Ureter (tissue), 1 donor: ENCODE measurements around the gene GDAP1L1. TPM values are rescaled to one million over a fixed set of nuclear protein-coding genes. Genes with fewer than 3 reads are reported as not detected.
"Not testable (repeated sequence)": the region's sequence is repeated elsewhere in the genome, so short reads cannot be mapped to it uniquely, and the experiment has no call there.

Experiments used
- DNase-seq: peaks from one replicate; pipeline ENCODE4 v3.0.0-alpha.2; 2020; ENCODE audit warnings: low spot score
- total RNA-seq: library from RNA; stranded (reverse); gene quantifications from one replicate; pipeline ENCODE4 v1.2.4, GENCODE V29; 2023
- donor health status: DM: yes; HTN: yes; CAD: no.

GDAP1L1 gene
- total RNA-seq, 1 donor from 2014 or later, result not detected

DNA sequence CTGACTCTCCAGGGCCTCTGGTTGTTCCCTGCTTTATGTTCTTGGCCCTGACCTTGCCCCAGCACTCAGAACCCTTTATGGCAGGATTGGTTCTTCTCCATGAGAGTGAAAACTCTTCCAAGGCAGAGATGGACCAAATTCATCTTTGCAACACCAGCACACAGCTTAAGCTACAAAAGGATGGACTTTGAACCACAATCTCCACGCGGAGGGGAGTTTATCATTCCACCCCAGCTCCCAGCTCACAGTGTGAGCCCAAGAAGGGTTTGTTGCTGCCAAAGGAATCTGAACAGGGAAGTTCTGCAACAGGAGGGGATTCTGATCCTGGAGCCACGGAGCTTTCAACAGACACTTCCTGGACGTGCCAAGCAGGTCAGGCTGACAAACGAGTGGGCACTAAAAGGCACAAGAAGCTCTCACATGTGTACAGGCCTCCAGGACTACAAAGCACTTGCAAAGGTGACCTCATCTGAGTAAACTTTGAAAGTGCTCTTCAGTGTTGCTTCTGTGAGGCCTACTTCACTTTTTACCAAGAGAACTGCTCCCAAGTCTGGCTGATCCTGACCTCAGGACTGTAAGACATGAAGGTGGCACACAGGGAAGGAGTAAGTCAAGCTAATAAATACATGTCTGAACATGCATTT, 55.0 kb downstream of the GDAP1L1 start:
- no peak for DNase-seq

DNA sequence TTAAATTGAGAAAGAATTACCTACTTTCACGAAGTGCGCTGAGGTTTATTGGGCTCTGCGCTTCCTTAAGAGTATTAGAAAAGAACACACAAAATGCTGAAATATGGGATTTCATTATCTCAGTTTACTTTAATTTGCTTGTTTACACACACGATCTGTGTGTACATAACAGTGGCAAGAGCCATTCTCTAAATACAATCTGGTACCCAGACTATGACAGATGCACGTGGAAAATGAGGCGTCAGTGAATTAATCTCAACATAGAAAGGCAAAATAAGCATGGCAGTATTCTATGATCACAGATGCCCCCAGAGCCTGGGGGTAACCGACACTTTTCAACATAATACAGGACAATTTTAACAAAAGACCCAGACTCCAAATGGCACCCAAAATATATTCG, 55.6 kb downstream of the GDAP1L1 start:
- no peak for DNase-seq

DNA sequence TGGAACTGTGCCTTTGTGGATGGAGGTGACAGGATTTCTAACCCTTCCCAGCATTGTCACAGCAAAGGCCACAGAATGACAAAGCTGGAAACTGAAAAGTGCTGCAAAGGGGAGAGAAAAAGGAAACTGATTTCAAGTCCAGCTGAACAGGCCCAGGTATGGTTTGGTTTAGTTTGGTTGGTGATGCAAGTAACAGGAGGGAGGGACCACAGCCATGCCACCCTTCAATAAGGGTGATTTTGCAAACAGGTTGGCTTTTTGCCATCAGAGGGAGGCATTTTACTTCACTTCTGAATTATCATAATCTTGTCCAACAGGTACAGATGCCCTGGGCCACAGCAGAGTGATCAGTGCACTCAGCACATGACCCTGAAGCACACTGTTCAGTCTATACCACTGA, 57.3 kb downstream of the GDAP1L1 start:
- no peak for DNase-seq

DNA sequence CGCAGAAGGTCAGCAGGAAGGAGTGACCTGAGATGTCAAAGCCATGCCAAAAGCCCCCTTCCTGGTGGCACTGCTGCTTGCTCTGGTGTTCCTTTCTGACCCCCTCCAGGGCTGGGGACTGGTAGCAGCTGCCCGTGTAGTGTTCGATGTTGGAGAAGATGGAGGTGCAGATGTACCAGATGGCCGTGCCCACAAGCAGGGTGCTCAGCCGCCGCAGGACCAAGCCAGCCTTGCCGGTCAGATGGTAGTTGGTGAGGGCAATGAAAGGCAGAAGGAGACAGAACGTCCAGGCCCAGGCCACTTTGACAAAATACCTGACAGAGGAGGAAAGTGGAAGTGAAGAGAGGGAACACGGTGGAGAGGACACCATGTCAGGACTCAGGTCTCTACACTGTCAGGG, 59.8 kb downstream of the GDAP1L1 start:
- no peak for DNase-seq

DNA sequence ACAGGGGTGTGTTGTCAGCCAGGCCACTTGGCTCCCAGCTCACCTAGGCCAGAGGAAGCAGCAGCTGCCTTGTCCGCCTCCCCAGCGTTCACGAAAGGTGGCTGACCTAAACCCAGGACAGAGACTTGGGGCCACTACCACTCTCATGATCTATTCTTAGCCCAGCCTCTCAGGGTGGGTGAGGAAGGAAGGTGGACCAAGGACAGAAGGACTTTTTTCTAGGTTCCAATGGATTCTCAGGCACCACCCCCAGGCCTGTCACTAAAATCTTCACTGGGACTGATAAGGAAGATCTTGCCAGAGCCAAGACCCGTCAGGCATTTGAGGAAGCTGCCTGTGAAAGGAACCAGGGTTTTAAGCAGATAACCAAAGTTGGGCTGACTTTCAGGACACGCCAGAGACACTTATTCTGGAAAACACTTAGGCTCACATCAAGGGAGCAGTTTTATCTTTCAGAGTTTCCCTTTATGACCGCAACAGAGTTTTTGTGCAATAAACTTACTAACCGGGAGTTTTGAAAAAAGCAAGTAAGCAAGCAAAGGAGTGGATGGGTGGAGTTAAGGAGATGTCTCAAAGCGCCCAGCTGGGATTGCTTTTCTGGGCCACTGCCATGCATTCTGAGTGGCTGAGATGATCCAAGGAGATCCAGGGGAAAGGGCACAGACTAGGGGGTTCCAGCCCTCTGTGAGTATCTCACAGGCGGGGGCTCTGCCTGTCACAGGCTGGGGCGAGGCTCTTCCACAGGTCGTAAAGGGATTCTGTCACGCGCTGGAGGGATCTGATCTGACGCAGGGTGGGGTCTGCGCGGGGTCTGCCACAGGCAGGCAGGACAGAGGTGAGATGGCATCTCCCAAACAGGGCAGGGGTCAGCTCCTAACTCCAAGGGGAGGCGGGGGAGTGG, 62.9 kb downstream of the GDAP1L1 start:
- no peak for DNase-seq

DNA sequence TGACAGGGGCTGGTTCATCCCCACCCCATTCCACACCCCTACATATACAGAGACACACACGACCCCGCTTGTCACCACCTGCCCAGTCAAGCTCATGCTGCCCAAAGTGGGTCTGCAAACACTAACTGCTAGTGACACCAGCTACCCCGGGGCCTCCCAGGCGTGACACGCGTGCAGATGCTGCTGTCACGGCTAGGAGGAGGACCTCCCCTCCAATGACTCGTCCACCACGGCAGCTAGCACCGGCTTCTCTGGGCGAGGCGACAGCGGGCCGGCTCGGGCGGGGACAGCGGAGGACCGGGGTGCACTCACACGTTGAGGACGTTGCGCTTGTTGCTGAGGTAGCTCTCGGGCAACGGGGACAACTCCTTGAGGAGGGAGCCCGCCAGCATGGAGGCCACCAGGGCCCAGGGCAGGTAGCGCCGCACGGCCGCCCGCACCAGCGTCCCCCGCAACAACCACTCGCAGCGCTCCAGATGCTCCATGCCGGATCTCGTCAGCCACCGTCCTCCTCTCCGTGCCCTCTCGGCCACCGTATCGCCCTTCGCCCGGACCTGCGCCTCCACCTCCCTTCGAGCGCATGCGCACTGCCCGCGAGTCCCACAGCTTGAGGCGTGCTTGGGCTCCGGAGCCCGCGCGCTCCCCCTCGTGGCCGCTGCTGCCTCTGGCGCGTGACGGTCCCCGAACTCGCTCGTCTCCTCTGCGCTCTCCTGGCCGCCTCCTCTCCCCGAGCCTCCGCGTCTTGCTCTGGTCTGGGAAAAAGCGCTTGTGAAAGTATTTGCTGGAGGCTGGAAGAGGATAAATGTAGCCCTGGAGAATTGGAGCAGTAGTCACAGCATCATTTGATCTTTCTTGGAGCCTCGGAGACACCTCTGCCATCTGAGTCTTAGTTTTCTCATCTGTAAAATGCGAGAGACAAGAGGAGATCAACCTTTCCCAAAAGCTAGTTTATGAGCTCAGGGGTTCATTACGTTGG, 63.8 kb downstream of the GDAP1L1 start, which contains the start of gene FITM2:
TSS of gene FITM2 (minus strand) at position 539 of the 976 bp plus-strand sequence. CDS start at position 485, 54 bp downstream.
- peak; percentile 98 for DNase-seq

DNA sequence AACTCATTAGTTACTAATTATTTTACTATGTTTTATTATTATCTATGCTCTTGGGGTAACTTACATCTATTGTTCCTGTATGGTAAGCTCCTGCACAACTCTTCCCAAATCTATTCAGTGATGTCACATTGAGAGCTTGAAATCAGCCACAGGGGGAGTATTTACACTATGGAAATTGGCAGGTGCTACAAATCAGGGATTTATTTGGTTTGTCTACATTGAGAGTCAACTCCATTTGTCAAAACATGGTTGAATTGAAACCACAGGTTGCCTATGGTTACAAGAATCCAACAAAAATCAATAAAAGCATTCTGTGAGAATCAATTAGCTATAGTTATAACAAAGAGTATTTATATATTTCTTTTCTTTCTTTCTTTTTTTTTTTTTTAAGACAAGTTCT, 67.8 kb downstream of the GDAP1L1 start:
- no peak for DNase-seq

DNA sequence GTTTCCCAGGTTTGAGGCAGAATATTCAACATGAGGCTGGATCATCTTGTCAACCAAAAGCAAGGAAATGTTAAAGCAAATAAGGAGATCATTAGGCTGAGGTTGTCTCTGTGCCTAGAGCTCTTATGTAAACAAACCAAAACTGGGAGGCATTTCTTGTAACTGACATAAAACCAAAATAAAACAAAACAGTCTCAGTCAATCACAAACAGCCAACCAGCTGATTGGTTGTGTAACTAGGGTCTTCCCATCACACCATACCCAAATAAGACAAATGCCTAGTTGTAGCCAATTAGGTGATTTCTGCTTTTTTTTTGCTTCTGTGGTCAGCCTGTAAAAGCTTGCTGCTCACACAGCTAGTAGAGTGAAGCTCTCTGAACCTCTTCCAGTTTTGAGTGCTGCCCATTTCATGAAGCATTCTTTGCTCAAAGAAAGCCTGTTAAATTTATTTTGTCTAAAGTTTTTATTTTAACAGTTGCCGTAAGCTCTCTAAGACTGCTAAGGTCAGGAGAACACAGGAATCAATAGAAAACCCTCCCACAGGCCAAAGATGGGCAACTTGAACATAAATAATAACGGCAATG, 72.8 kb downstream of the GDAP1L1 start:
- DNase-seq, result no peak

DNA sequence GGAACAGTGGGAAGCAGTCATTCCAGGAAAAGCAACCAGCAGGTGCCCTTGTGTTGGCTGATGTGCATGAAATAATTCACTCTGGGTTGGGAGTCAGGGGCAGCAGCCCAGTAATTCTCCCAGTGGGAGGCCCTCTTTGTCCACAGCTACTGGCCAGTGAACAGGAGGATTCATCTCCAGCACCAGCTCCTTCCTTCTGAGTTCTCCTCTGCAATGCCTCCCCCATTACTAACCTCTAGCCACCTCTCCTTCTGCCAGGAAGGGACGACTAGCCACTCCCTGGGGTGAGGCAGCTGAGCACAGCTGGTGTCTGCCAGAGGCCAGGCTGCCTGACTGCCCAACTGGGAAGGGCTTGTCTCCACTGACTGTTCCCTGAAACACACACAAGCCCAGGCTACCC, 77.2 kb downstream of the GDAP1L1 start:
- no peak for DNase-seq

DNA sequence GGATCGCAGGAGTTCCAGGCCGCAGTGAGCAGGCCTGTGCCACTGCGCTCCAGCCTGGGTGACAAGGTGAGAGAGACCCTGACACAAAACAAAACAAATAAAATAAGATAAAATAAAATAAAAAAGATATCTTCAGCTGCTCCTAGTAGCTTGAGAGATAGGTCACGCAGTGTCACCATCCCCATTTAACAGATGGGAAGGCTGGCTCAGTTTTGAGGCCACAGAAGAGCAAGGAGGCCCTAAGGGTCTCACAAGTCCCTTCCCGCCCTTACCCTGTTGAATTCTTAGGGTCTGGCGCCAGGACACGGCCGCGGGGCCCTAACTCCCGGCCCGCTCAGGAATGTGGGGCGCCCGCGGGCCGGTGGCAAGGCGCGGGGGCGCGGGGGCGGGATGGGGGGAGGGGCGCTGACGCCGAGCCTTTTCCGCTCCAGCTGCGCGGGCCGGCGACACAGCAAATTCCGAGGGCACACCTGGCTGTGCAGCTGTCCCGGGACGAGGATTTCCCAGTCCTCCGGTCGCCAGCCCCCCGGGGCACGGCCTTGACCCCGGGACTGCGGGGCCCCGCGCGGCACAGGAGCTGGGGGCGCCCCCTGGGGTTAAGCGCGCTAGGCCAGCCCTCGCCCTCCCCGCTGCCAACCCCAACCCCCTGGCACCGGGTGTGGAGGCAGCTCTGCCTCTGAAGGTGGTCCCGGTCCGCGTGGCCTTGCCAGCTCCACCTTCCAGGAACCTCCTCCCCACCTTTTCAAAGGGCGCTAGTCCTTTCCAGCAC, 79.5 kb downstream of the GDAP1L1 start:
- no peak for DNase-seq

DNA sequence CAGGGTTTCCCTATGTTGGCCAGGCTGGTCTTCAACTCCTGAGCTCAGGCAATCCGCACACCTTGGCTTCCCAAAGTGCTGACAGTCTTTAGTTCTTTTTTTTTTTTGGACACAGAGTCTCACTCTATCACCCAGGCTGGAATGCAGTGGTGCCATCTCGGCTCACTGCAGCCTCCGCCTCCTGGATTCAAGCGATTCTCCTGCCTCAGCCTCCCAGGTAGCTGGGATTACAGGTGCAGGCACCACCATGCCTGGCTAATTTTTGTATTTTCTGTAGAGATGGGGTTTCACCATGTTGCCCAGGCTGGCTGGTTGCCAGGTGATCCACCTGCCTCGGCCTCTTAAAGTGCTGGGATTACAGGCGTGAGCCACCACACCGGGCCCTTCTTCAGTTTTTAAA, 80.6 kb downstream of the GDAP1L1 start:
- DNase-seq, result not testable (repeated sequence)

DNA sequence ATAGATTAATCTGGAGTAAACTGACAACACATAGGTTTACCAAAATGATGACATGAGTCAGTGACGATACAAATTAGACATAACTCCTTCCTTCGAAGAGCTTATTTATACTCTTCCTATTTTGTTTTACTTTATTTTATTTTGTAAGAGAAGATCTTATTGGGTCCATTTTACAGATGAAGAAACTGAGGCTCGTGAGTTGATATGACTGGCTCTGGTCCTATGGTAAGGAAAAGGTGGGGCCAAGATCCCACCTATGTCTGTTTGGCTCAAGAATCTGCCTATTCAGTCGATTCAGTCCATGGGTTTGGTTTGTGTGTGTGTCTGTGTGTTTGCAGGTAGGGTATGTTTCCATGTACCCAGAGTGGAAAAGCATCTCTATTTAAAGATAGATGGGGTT, 81.3 kb downstream of the GDAP1L1 start:
- no peak for DNase-seq

Other genes with a start within 250 kb of the GDAP1L1 start
- 35.2 TPM for gene JPH2, start 60.1 kb upstream of the GDAP1L1 start, total RNA-seq
- 24.4 TPM for gene OSER1, start 36.5 kb upstream of the GDAP1L1 start, total RNA-seq
- 7.8 TPM for gene FITM2, start 63.9 kb downstream of the GDAP1L1 start, total RNA-seq
- not detected for gene R3HDML, start 89.7 kb downstream of the GDAP1L1 start, total RNA-seq
- gene HNF4A, start 108.4 kb downstream of the GDAP1L1 start, total RNA-seq, result not detected
- 25.5 TPM for gene TTPAL, start 228.6 kb downstream of the GDAP1L1 start, total RNA-seq